ENCODE results near the gene PAK3.

PAK3 gene

DNA sequence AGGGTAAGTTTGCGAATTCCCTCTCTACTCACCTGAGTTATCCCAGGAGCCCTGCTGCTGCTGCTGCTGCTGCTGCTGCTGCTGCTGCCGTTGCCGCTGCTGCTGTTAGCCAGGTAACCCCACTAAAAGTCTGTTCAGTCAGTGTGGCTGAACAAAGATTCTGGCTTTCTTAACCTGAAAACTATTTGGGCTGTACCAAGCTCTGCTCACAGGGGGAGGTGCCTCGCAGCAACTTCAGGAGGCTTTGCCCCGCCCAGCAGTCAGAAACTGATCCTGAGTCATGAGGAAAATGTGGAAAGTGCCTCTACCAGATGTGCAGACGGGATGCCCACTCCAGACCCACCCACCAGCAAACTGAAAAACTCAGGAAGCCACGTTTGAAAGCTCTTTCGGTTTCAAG lies 174.3 kb downstream of the PAK3 start, which contains the start of gene CAPN6:
TSS of gene CAPN6 (minus strand) at position 145 of the 400 bp plus-strand sequence. CDS start 6,547 bp downstream, outside the sequence.
- H3K27me3 ChIP-seq (ENCODE audit: low read length), result no peaks in the 10 kb centered on the region
- no peak within 1 kb of the TSS for H2AFZ ChIP-seq (ENCODE audit: low read depth, low read length, severe bottlenecking)
- no peaks in the 10 kb centered on the region for H3K9me3 ChIP-seq (ENCODE audit: insufficient read depth, low read length)
- H3F3A ChIP-seq (ENCODE audit: insufficient read depth), result no peaks in the 10 kb centered on the region
- no peaks in the 10 kb centered on the region for H4K20me1 ChIP-seq (ENCODE audit: low read depth, low read length)
- H3K27ac ChIP-seq (ENCODE audit: low read depth, low read length), result no peak within 1 kb of the TSS
- H3K4me3 ChIP-seq (ENCODE audit: insufficient read depth, low read length, poor library complexity, severe bottlenecking), result no peak within 1 kb of the TSS
- H3K36me3 ChIP-seq (ENCODE audit: low read length), result no peaks in the 10 kb centered on the region
- no peaks in the 10 kb centered on the region for H3K9me2 ChIP-seq (replicated peaks; ENCODE audit: insufficient read depth, low read length)
- H3K4me2 ChIP-seq (ENCODE audit: low read depth, low read length, poor library complexity, severe bottlenecking), result no peak within 1 kb of the TSS
- TF ChIP-seq, protein P1, sequence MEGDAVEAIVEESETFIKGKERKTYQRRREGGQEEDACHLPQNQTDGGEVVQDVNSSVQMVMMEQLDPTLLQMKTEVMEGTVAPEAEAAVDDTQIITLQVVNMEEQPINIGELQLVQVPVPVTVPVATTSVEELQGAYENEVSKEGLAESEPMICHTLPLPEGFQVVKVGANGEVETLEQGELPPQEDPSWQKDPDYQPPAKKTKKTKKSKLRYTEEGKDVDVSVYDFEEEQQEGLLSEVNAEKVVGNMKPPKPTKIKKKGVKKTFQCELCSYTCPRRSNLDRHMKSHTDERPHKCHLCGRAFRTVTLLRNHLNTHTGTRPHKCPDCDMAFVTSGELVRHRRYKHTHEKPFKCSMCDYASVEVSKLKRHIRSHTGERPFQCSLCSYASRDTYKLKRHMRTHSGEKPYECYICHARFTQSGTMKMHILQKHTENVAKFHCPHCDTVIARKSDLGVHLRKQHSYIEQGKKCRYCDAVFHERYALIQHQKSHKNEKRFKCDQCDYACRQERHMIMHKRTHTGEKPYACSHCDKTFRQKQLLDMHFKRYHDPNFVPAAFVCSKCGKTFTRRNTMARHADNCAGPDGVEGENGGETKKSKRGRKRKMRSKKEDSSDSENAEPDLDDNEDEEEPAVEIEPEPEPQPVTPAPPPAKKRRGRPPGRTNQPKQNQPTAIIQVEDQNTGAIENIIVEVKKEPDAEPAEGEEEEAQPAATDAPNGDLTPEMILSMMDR (IDR thresholded peaks at IDR 0.05; ENCODE audit: insufficient read depth, low read length, poor library complexity, severe bottlenecking), result no peak
- no peak for TF ChIP-seq EZH2phosphoT487 (conservative IDR thresholded peaks at IDR 0.05; ENCODE audit: low read length)
- H3K9ac ChIP-seq (ENCODE audit: low read length), result no peak within 1 kb of the TSS
- no peaks in the 10 kb centered on the region for H3K79me2 ChIP-seq (ENCODE audit: insufficient read depth, low read length)
